ENCODE measurements around the gene MR1.

DNA sequence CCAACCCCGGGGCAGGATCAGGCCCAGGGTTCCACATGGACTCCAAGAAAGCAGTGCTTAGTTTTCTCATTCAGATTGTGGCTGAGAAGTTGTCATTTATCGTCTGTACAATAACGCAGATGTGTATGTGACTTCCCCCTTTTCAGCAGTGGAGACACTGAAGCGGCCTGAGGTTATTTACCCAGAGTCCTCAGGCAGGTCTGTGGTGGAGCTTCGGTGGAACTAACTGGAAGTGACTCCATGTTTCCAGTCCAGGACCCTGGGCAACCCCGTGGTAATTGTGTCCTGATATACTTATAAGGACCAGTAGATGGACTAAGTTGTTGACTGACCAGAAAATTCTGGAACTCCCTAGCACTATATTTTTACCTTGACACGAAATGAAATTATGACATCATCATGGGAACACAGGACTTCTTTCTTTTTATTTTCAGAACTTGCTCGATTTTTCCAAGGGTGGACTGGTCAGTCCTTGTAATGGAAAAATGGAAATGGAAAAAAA, 53.7 kb downstream of the MR1 start:
- TF ChIP-seq POLR2A (IDR thresholded peaks at IDR 0.05; ENCODE audit: insufficient read depth in 1 of 2, low read depth in 2 of 2, low read length in 2 of 2) = no peak
- TF ChIP-seq TBP (CRISPR knock-in tag; IDR thresholded peaks at IDR 0.05) = no peak
- no peak for TF ChIP-seq ZNF749 (CRISPR knock-in tag; IDR thresholded peaks at IDR 0.05; ENCODE audit: borderline replicate concordance)
- no peak for TF ChIP-seq EZH2 (conservative IDR thresholded peaks at IDR 0.05; ENCODE audit: low read depth, low read length)
- no peak for TF ChIP-seq POLR2AphosphoS5 (IDR thresholded peaks at IDR 0.05; ENCODE audit: low read depth, low read length)
- no peak for TF ChIP-seq ZMYM4 (CRISPR knock-in tag; IDR thresholded peaks at IDR 0.05)
- no peak for TF ChIP-seq NONO (IDR thresholded peaks at IDR 0.05)
- TF ChIP-seq NONO (CRISPR knock-in tag; conservative IDR thresholded peaks at IDR 0.05) = no peak
